Right lobe of liver (tissue), 4 donors: Measurements from ENCODE around the gene ZC3HAV1.

ENCODE experiments used
- POLR2A ChIP-seq: fragments of 450-650 bp; IDR thresholded peaks from one replicate; pipeline ENCODE4 v1.6.1; 2017; ENCODE audit warnings: antibody characterized with exemption, mild to moderate bottlenecking
- TF ChIP-seq, protein P1 (sequence below), 4 donors: fragments of 200-600 bp in 3 of 4; fragments of 450-650 bp in 1 of 4; IDR thresholded peaks; one replicate each; pipeline versions ENCODE4 v1.5.1 to v1.8.0; 2016 to 2022; ENCODE audit warnings: antibody characterized with exemption in 4 of 4, mild to moderate bottlenecking in 2 of 4
- donor health status: DM: no; HTN: no; CAD: no.
- donor health status: DM: no; HTN: no; CAD: no.
- donor health status: DM: no; HTN: yes; CAD: no.

DNA sequence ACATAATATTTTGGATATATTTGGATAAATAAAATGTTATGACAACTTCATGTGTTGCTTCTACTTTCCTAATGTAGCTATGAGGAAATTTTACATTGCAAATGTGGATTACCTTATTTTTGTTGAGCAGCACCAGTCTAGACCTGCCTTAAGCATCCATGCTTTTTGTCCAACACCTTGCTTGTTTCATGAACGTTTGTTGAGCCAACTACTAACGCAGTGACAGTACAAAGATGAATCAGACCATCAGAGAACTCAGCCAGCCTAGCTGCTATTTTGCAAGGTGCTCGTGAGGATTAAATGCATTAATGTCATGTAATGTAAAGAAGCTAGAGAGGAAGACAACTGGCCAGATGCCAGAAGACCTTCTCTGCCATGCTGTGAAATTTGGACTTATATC, 72.6 kb downstream of the ZC3HAV1 start:
- TF ChIP-seq, protein P1, sequence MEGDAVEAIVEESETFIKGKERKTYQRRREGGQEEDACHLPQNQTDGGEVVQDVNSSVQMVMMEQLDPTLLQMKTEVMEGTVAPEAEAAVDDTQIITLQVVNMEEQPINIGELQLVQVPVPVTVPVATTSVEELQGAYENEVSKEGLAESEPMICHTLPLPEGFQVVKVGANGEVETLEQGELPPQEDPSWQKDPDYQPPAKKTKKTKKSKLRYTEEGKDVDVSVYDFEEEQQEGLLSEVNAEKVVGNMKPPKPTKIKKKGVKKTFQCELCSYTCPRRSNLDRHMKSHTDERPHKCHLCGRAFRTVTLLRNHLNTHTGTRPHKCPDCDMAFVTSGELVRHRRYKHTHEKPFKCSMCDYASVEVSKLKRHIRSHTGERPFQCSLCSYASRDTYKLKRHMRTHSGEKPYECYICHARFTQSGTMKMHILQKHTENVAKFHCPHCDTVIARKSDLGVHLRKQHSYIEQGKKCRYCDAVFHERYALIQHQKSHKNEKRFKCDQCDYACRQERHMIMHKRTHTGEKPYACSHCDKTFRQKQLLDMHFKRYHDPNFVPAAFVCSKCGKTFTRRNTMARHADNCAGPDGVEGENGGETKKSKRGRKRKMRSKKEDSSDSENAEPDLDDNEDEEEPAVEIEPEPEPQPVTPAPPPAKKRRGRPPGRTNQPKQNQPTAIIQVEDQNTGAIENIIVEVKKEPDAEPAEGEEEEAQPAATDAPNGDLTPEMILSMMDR (IDR thresholded peaks at IDR 0.05): no peak
- no peak for TF ChIP-seq POLR2A
